Measurements from ENCODE around the gene ATP5ME. TPM values are rescaled to one million over a fixed set of nuclear protein-coding genes. Genes with fewer than 3 reads are reported as not detected.

The ATP5ME gene
- total RNA-seq, 2 experiments from 2014 or later = 109 to 126 TPM

GRCh38 chr4:721261-722168 lies 47.4 kb upstream of the ATP5ME start:
- Mint-ChIP-seq H3K4me1 (ENCODE audit: low read depth) (peaks cover 5% of the 10 kb centered on the region), H3K27ac (no peak overlapping the region), H3K9me3 (no peaks in the 10 kb centered on the region), H3K4me3 (no peak overlapping the region), H3K36me3 (ENCODE audit: low read depth) (peaks cover 14% of the 10 kb centered on the region), H3K27me3 (no peaks in the 10 kb centered on the region)
- Histone ChIP-seq H3K27ac (ENCODE audit: low read depth in 1 of 2, low read length in 2 of 2) (no peak overlapping the region), H3K27me3 (ENCODE audit: control insufficient read depth in 1 of 2, insufficient read depth in 2 of 2, low read length in 2 of 2) (no peaks in the 10 kb centered on the region), H3K4me1 (ENCODE audit: insufficient read depth, low read length) (no peaks in the 10 kb centered on the region), H3K9me3 (ENCODE audit: control insufficient read depth in 1 of 2, insufficient read depth in 1 of 2, low read length in 2 of 2) (peaks cover 0 to 21% of the 10 kb centered on the region in 2 experiments), H3K36me3 (ENCODE audit: insufficient read depth, low read length) (no peaks in the 10 kb centered on the region), H3K4me3 (ENCODE audit: low read length) (no peak overlapping the region)
- DNase-seq (no peak), ATAC-seq (ENCODE audit: poor library complexity) (no peak)
- ChIA-PET POLR2A (no interaction called here), CTCF (interaction anchor here (1.1 kb wide), 1 partner anchor 8 kb away, joined by 3 read pairs; no protein-coding TSS in a partner anchor)
- TF ChIP-seq, protein P1, sequence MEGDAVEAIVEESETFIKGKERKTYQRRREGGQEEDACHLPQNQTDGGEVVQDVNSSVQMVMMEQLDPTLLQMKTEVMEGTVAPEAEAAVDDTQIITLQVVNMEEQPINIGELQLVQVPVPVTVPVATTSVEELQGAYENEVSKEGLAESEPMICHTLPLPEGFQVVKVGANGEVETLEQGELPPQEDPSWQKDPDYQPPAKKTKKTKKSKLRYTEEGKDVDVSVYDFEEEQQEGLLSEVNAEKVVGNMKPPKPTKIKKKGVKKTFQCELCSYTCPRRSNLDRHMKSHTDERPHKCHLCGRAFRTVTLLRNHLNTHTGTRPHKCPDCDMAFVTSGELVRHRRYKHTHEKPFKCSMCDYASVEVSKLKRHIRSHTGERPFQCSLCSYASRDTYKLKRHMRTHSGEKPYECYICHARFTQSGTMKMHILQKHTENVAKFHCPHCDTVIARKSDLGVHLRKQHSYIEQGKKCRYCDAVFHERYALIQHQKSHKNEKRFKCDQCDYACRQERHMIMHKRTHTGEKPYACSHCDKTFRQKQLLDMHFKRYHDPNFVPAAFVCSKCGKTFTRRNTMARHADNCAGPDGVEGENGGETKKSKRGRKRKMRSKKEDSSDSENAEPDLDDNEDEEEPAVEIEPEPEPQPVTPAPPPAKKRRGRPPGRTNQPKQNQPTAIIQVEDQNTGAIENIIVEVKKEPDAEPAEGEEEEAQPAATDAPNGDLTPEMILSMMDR (IDR thresholded peaks at IDR 0.05) = no peak
- intact Hi-C loops (cut with DNase I, micrococcal nuclease) = no loop called here

DNA sequence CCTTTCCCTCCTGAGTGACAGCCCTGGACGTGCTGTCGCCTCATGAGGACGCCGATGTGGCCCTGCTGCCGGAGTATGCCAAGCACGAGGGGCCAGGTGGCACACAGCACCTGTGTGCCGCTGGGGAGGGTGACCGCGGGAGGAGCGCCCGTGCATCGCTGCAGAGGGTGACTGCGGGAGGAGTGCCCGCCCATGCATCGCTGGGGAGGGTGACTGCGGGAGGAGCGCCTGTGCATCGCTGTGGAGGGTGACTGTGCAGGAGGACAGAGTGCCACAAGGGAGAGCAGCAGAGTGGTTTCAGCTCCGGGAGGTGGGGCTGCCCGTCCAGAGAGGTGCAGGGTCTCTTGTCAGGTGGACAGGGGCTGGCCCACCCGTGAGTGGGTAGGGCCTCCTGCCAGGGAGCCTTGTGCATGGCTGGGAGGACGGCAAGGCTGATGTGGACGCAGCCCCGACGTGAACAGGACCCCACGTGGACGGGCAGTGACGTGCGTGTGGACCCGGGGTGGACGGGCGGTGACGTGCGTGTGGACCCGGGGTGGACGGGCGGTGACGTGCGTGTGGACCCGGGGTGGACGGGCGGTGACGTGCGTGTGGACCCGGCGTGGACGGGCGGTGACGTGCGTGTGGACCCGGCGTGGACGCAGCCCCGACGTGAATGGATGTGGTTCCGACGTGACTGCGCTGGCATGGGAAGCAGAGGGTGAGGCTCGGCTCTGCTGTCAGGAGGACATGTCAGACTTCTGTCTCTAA lies 46.2 kb upstream of the ATP5ME start:
- Histone ChIP-seq H3K4me1 (ENCODE audit: insufficient read depth, low read length) (no peaks in the 10 kb centered on the region), H3K27ac (ENCODE audit: low read depth in 1 of 2, low read length in 2 of 2) (no peak overlapping the region), H3K36me3 (ENCODE audit: insufficient read depth, low read length) (no peaks in the 10 kb centered on the region), H3K4me3 (ENCODE audit: low read length) (no peak overlapping the region), H3K27me3 (ENCODE audit: control insufficient read depth in 1 of 2, insufficient read depth in 2 of 2, low read length in 2 of 2) (no peaks in the 10 kb centered on the region), H3K9me3 (ENCODE audit: control insufficient read depth in 1 of 2, insufficient read depth in 1 of 2, low read length in 2 of 2) (peaks cover 0 to 21% of the 10 kb centered on the region in 2 experiments)
- CTCF ChIA-PET = interaction anchor here (1.1 kb wide), 1 partner anchor 9 kb away, joined by 3 read pairs; no protein-coding TSS in a partner anchor
- POLR2A ChIA-PET = no interaction called here
- ATAC-seq (ENCODE audit: poor library complexity) (no peak), DNase-seq (no peak)
- Mint-ChIP-seq H3K27me3 (no peaks in the 10 kb centered on the region), H3K4me1 (ENCODE audit: low read depth) (peaks cover 4% of the 10 kb centered on the region), H3K36me3 (ENCODE audit: low read depth) (peaks cover 14% of the 10 kb centered on the region), H3K4me3 (no peak overlapping the region), H3K27ac (no peak overlapping the region), H3K9me3 (no peaks in the 10 kb centered on the region)
- TF ChIP-seq, protein P1 (IDR thresholded peaks at IDR 0.05) = no peak
- intact Hi-C loops (cut with DNase I, micrococcal nuclease) = no loop called here

GRCh38 chr4:718460-718859 lies 44.4 kb upstream of the ATP5ME start:
- ChIA-PET CTCF (no interaction called here), POLR2A (no interaction called here)
- H3K9me3 Mint-ChIP-seq = no peaks in the 10 kb centered on the region
- no peaks in the 10 kb centered on the region for H3K4me1 Mint-ChIP-seq (ENCODE audit: low read depth)
- ATAC-seq (ENCODE audit: poor library complexity) (no peak), DNase-seq (no peak)
- no peak overlapping the region for H3K27ac Mint-ChIP-seq
- Histone ChIP-seq H3K27me3 (ENCODE audit: control insufficient read depth in 1 of 2, insufficient read depth in 2 of 2, low read length in 2 of 2) (no peaks in the 10 kb centered on the region), H3K27ac (ENCODE audit: low read depth in 1 of 2, low read length in 2 of 2) (no peak overlapping the region), H3K4me1 (ENCODE audit: insufficient read depth, low read length) (peaks cover 7% of the 10 kb centered on the region), H3K4me3 (ENCODE audit: low read length) (no peak overlapping the region), H3K36me3 (ENCODE audit: insufficient read depth, low read length) (peaks cover 5% of the 10 kb centered on the region), H3K9me3 (ENCODE audit: control insufficient read depth in 1 of 2, insufficient read depth in 1 of 2, low read length in 2 of 2) (peaks cover 0 to 14% of the 10 kb centered on the region in 2 experiments)
- H3K27me3 Mint-ChIP-seq = no peaks in the 10 kb centered on the region
- intact Hi-C loops (cut with DNase I, micrococcal nuclease) = no loop called here
- H3K4me3 Mint-ChIP-seq = no peak overlapping the region
- TF ChIP-seq, protein P1 (IDR thresholded peaks at IDR 0.05) = no peak
- peaks cover 14% of the 10 kb centered on the region for H3K36me3 Mint-ChIP-seq (ENCODE audit: low read depth)
